ENCODE results near the gene DUOX2. TPM values are rescaled to one million over a fixed set of nuclear protein-coding genes. Genes with fewer than 3 reads are reported as not detected.
"Not testable (repeated sequence)": the region's sequence is repeated elsewhere in the genome, so short reads cannot be mapped to it uniquely, and the experiment has no call there.

DUOX2 gene
- total RNA-seq, 6 donors from 2014 or later, result 2.7 to 27.2 (median 6.7) TPM

DNA sequence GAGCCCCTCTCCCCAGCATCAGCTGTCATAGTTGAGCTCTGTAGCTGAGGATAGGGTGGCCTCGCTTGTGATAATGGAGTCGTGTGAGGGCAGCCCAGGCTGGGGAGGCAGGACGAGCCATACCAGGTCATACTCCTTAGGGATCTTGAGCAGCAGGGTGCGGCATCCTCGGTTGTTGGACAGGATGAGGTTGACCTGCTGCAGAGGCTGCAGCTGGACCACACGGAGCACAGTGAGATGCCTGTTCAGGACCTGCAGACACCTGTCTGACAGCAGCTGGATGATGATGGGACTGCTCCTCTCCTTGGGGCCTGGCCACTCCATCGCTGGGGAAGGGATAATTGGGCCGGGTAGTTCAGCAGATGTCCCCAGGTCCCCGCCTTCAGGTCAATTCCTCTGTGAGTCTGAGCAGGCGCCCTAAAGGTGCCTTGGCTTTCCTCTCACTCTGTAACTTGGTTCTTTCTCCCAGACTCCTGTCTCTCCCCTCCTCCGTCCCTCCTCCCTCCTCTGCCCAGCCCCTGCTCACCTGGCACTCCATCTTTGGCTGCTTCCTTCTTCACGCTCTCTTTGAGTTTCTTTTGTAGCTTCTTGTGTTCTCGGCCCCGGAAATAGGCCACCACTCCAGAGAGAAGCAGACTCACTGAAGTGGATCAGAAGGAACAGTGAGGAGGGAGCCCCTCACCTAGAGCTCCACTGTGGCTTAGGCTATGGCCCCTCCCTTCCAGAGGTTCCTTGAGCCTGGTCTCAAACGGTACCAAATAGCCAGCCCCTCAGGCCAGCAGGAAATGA, 7.8 kb downstream of the DUOX2 start:
- H3K27ac ChIP-seq, result no peak overlapping the region

DNA sequence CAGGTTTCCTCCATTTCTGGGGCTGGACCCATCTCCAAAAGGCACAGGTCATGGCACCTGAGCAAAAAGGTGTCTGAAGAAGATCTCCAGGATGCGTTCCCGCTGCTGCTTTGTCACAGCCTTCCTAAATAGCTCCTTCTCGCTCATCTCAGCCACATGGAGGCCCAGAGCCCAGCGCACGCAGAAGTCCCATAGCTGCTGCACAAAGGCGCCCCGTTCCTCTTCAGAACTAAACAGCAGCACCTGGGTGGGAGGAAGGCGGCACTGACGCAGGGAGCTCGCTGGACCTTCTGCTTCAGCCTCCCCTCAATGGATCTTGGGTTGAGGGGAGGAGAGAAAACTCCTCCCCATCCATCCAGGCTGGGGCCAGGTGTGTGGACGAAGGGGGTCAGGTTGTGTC, 8.4 kb downstream of the DUOX2 start:
- no peaks in the 10 kb centered on the region for H3K36me3 ChIP-seq
- no peak for ATAC-seq (ENCODE audit: low FRiP score in 2 of 2)
- DNase-seq, result no peak
- no peak overlapping the region for H3K27ac ChIP-seq
- no peak overlapping the region for H3K4me3 ChIP-seq
- H3K9me3 ChIP-seq, result no peaks in the 10 kb centered on the region
- WGBS, 2 donors, result 92 to 97% methylated on average over 7 to 11 of the region's 11 CpGs
- TF ChIP-seq, protein P1, sequence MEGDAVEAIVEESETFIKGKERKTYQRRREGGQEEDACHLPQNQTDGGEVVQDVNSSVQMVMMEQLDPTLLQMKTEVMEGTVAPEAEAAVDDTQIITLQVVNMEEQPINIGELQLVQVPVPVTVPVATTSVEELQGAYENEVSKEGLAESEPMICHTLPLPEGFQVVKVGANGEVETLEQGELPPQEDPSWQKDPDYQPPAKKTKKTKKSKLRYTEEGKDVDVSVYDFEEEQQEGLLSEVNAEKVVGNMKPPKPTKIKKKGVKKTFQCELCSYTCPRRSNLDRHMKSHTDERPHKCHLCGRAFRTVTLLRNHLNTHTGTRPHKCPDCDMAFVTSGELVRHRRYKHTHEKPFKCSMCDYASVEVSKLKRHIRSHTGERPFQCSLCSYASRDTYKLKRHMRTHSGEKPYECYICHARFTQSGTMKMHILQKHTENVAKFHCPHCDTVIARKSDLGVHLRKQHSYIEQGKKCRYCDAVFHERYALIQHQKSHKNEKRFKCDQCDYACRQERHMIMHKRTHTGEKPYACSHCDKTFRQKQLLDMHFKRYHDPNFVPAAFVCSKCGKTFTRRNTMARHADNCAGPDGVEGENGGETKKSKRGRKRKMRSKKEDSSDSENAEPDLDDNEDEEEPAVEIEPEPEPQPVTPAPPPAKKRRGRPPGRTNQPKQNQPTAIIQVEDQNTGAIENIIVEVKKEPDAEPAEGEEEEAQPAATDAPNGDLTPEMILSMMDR (IDR thresholded peaks at IDR 0.05), result no peak
- TF ChIP-seq POLR2A (IDR thresholded peaks at IDR 0.05) (no peak), POLR2AphosphoS5 (IDR thresholded peaks at IDR 0.05) (no peak), EP300 (IDR thresholded peaks at IDR 0.05) (no peak)
- H3K27me3 ChIP-seq, result peaks cover 0 to 3% (median 0%) of the 10 kb centered on the region in 4 donors
- no peaks in the 10 kb centered on the region for H3K4me1 ChIP-seq

More for the DNA sequence above, 7.8 kb downstream of the DUOX2 start:
- Histone ChIP-seq H3K27me3 (peaks cover 0 to 3% (median under 1%) of the 10 kb centered on the region in 4 donors), H3K9me3 (no peaks in the 10 kb centered on the region), H3K36me3 (no peaks in the 10 kb centered on the region), H3K4me3 (no peak overlapping the region), H3K4me1 (peaks cover 0 to under 1% (median 0%) of the 10 kb centered on the region in 4 donors)
- TF ChIP-seq EP300 (IDR thresholded peaks at IDR 0.05), result no peak
- no peak for TF ChIP-seq POLR2A (IDR thresholded peaks at IDR 0.05)
- TF ChIP-seq, protein P1 (IDR thresholded peaks at IDR 0.05), result no peak
- no peak for TF ChIP-seq POLR2AphosphoS5 (IDR thresholded peaks at IDR 0.05)
- ATAC-seq (ENCODE audit: low FRiP score in 2 of 2) (peak in 1 of 2 donors; percentile 3), DNase-seq (no peak)
- WGBS, 2 donors, result 73 to 77% methylated on average over 10 to 15 of the region's 15 CpGs

DNA sequence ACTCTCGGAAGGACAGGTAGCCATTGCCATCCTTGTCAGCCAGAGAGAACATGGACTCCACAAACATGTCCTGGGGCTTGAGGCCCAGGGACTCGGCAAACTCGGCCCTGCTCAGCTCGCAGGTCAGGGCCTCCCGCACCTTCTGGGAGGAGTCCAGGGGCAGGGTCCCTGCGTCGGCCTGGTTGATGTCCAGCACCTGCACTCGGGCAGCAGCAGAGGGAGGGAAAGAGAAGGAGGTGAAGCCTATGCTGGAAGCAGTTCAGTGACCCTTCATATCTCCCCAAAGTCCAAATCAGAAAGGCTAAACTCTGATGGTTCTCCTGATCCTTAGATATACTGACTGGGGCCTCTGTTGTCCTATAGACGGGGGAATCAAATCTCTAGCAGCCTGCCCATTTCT, 9.8 kb downstream of the DUOX2 start:
- ATAC-seq (ENCODE audit: low FRiP score in 2 of 2), result not testable (repeated sequence)
- WGBS, 2 donors, result 90 to 91% methylated on average over 6 to 9 of the region's 9 CpGs

GRCh38 chr15:45102226-45102625, 11.7 kb downstream of the DUOX2 start:
- peak in 1 of 2 donors; percentile 23 for DNase-seq
- H3K4me1 ChIP-seq, result no peaks in the 10 kb centered on the region
- H3K36me3 ChIP-seq, result no peaks in the 10 kb centered on the region
- no peaks in the 10 kb centered on the region for H3K27me3 ChIP-seq
- H3K4me3 ChIP-seq, result no peak overlapping the region
- no peak for TF ChIP-seq POLR2AphosphoS5 (IDR thresholded peaks at IDR 0.05)
- no peak for TF ChIP-seq POLR2A (IDR thresholded peaks at IDR 0.05)
- TF ChIP-seq, protein P1 (IDR thresholded peaks at IDR 0.05), result no peak
- no peak for TF ChIP-seq EP300 (IDR thresholded peaks at IDR 0.05)
- ATAC-seq (ENCODE audit: low FRiP score in 2 of 2), result no peak
- H3K27ac ChIP-seq, result no peak overlapping the region
- WGBS, 2 donors, result 82% methylated on average over 2 to 6 of the region's 6 CpGs
- no peaks in the 10 kb centered on the region for H3K9me3 ChIP-seq

More for the DNA sequence above, 9.8 kb downstream of the DUOX2 start:
- not testable (repeated sequence) for H3K9me3 ChIP-seq, H3K4me3 ChIP-seq, H3K4me1 ChIP-seq, H3K27me3 ChIP-seq, H3K27ac ChIP-seq, H3K36me3 ChIP-seq
- peak in 1 of 2 donors; percentile 32 for DNase-seq

DNA sequence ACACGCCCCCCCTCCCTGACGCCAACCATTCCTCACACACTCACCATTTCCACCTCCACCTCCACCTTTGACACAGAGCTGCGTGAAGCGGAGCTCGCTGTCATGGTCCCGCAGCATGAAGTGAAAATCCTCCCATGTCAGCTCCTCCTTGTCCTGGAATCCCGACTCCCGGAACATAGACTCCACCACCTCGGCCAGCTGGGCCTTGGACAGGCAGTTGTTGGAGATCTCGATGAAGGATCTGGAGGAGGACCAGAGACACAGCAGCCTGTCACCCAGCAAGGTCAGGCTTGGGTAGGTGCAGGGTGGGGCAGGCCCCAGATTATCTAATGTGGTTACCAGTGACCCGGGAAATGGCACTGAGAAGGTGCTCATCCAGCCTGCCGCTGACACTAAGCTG, 12.2 kb downstream of the DUOX2 start:
- Histone ChIP-seq H3K4me3 (no peak overlapping the region), H3K27ac (no peak overlapping the region), H3K36me3 (no peaks in the 10 kb centered on the region), H3K9me3 (no peaks in the 10 kb centered on the region), H3K27me3 (no peaks in the 10 kb centered on the region), H3K4me1 (no peaks in the 10 kb centered on the region)
- ATAC-seq (ENCODE audit: low FRiP score in 2 of 2), result no peak
- DNase-seq, result no peak
- TF ChIP-seq, protein P1 (IDR thresholded peaks at IDR 0.05), result no peak
- no peak for TF ChIP-seq EP300 (IDR thresholded peaks at IDR 0.05)
- no peak for TF ChIP-seq POLR2A (IDR thresholded peaks at IDR 0.05)
- no peak for TF ChIP-seq POLR2AphosphoS5 (IDR thresholded peaks at IDR 0.05)
- WGBS, 2 donors, result 84 to 86% methylated on average over 12 of the region's 12 CpGs

Data from upper lobe of left lung (tissue), 6 donors.